ENCODE measurements around the gene IL4R. TPM values are rescaled to one million over a fixed set of nuclear protein-coding genes. Genes with fewer than 3 reads are reported as not detected.

Gene IL4R
- total and polyA plus RNA-seq, 10 of the 15 experiments (the other 5 are each of a cell fraction or from before 2014, with no cell fraction given) = 2.6 to 70.4 (median 36.6) TPM

- peaks cover 2% of the 10 kb centered on the region for H3K79me2 ChIP-seq (ENCODE audit: control insufficient read depth, insufficient read depth, low read length)
- ChIA-PET CTCF (interaction anchor here (0.8 to 0.9 kb wide), 2 partner anchors 17 to 70 kb away, joined by 3 read pairs; partner anchors contain the start of gene NSMCE1), POLR2A (interaction anchor here (1.1 to 1.2 kb wide), 2 partner anchors 10 to 105 kb away, joined by 4 to 5 read pairs; no protein-coding TSS in a partner anchor), RAD21 (ENCODE audit: unreplicated experiment) (no interaction called here), SMC1A (ENCODE audit: uncharacterized antibody, unreplicated experiment) (interaction anchor here (0.8 to 1.2 kb wide), 3 partner anchors 9 to 114 kb away, joined by 3 to 5 read pairs (median 3); no protein-coding TSS in a partner anchor)
- H4K20me1 ChIP-seq (ENCODE audit: control insufficient read depth, insufficient read depth) = no peaks in the 10 kb centered on the region
- H3K4me1 ChIP-seq (ENCODE audit: control insufficient read depth, insufficient read depth, low read length) = no peaks in the 10 kb centered on the region
- peaks cover 12 to 25% of the 10 kb centered on the region in 2 experiments for H3K36me3 ChIP-seq (ENCODE audit: control insufficient read depth in 2 of 2, insufficient read depth in 2 of 2, low read length in 1 of 2)
- FAIRE-seq = no peak
- H2AFZ ChIP-seq (ENCODE audit: control insufficient read depth, low read depth, low read length) = no peak overlapping the region
- H3K9me3 ChIP-seq (replicated peaks; ENCODE audit: control insufficient read depth, insufficient read depth, low read length) = no peaks in the 10 kb centered on the region
- intact Hi-C loops (cut with micrococcal nuclease; ENCODE audit: unreplicated experiment) = no loop called here
- no peak for DNase-seq (ENCODE audit: low read depth, low spot score)
- H3K9ac ChIP-seq (ENCODE audit: control insufficient read depth, insufficient read depth, low read length) = no peak overlapping the region
- TF ChIP-seq TCF12 (IDR thresholded peaks at IDR 0.05; ENCODE audit: low read depth, low read length) (no peak), MAX (IDR thresholded peaks at IDR 0.05; ENCODE audit: low read depth, low read length) (no peak), ZNF622 (IDR thresholded peaks at IDR 0.05) (no peak), NFYB (IDR thresholded peaks at IDR 0.05; ENCODE audit: insufficient read depth, low read depth, low read length) (no peak), ZNF217 (IDR thresholded peaks at IDR 0.05) (no peak), MEF2B (IDR thresholded peaks at IDR 0.05; ENCODE audit: partially characterized antibody, poor library complexity, severe bottlenecking) (no peak), ZBTB40 (IDR thresholded peaks at IDR 0.05; ENCODE audit: borderline replicate concordance) (no peak), ZNF274 (IDR thresholded peaks at IDR 0.05; ENCODE audit: insufficient read depth, insufficient read length) (no peak), TARDBP (IDR thresholded peaks at IDR 0.05; ENCODE audit: borderline replicate concordance) (no peak), BRCA1 (IDR thresholded peaks at IDR 0.05; ENCODE audit: low read depth, low read length) (no peak), ELK1 (IDR thresholded peaks at IDR 0.05; ENCODE audit: low read depth, low read length) (no peak)
- H3K4me3 ChIP-seq = no peak overlapping the region
- no peak overlapping the region for H3K27ac ChIP-seq (ENCODE audit: control insufficient read depth, insufficient read depth)
- 72% methylated on average over 4 of the region's 4 CpGs for WGBS (ENCODE audit: insufficient coverage, insufficient replicate concordance, low lambda C conversion rate, missing lambda C conversion rate)
- ATAC-seq = no peak
- BruUV-seq (replicated peaks) = no TSS peak
- in situ Hi-C loops (cut with MboI) = no loop called here
- H3K4me2 ChIP-seq (ENCODE audit: control insufficient read depth, insufficient read depth) = no peak overlapping the region
- no peaks in the 10 kb centered on the region for H3K27me3 ChIP-seq (replicated peaks in 1 of 2; ENCODE audit: control insufficient read depth in 2 of 2, insufficient read depth in 2 of 2, low read length in 1 of 2)
Measured at GRCh38 chr16:27339180-27339579, 25.4 kb downstream of the IL4R start.
